DMS 273 treated with DMSO at 0.1 percent for 48 hours (cell line): ENCODE measurements around the gene SLC19A2.
"Not testable (repeated sequence)": the region's sequence is repeated elsewhere in the genome, so short reads cannot be mapped to it uniquely, and the experiment has no call there.

Experiments
- DNase-seq: peaks from one replicate; lab custom pipeline; 2025; lab: John Stamatoyannopoulos, UW

Gene SLC19A2, protein sequence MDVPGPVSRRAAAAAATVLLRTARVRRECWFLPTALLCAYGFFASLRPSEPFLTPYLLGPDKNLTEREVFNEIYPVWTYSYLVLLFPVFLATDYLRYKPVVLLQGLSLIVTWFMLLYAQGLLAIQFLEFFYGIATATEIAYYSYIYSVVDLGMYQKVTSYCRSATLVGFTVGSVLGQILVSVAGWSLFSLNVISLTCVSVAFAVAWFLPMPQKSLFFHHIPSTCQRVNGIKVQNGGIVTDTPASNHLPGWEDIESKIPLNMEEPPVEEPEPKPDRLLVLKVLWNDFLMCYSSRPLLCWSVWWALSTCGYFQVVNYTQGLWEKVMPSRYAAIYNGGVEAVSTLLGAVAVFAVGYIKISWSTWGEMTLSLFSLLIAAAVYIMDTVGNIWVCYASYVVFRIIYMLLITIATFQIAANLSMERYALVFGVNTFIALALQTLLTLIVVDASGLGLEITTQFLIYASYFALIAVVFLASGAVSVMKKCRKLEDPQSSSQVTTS

GRCh38 chr1:169485431-169486280 is at the start of gene SLC19A2:
Gene SLC19A2 (minus strand): TSS chr1:169485944. CDS start chr1:169485766, 178 bp downstream.
- peak; percentile 99 for DNase-seq

GRCh38 chr1:169534653-169535052 is 48.9 kb upstream of the SLC19A2 start:
- DNase-seq, result no peak

- not testable (repeated sequence) for DNase-seq
Observed at GRCh38 chr1:169533528-169534190, 47.9 kb upstream of the SLC19A2 start.

GRCh38 chr1:169530448-169530847 is 44.7 kb upstream of the SLC19A2 start:
- DNase-seq, result no peak

GRCh38 chr1:169529068-169529642 is 43.4 kb upstream of the SLC19A2 start:
- DNase-seq, result no peak

DNA sequence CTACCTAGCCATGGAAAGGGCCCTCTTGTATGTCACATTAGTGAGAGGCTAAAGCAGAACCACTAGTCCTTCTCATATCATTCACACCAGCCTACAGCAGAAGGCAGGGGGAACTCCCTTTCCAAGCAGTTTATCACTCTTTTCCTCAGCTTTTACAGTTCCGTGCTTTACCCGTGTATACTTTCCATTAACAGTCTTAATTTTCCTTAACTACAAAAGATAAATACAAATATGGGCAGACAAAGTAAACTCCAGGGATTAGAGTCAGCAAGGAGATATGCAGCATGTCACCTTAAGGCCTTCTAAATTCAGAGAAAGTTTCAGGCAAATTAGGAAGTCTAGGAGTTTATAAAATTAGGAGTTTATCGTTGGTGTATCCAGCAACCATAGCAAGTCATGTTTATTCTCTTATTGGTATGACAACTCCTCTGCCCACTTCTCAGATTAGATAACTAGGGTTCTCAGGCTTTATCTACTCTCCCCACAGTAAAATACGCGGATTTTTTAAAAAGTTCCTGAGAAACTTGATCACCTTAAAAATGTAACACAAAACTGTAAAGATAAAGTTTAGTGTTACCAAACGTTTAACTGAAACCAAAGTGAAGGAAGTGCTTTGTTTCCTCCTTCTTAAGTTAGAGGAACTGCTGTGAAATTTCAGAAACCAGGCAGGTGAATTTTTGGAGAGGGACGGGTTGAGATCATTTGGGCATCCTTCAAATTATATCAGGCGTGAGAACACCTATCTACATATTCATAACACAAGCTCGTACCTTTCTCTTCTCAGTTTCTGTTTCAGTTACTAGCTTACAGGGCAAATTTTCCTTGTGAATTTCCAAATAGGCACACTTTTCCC is 42.7 kb upstream of the SLC19A2 start:
- no peak for DNase-seq

DNA sequence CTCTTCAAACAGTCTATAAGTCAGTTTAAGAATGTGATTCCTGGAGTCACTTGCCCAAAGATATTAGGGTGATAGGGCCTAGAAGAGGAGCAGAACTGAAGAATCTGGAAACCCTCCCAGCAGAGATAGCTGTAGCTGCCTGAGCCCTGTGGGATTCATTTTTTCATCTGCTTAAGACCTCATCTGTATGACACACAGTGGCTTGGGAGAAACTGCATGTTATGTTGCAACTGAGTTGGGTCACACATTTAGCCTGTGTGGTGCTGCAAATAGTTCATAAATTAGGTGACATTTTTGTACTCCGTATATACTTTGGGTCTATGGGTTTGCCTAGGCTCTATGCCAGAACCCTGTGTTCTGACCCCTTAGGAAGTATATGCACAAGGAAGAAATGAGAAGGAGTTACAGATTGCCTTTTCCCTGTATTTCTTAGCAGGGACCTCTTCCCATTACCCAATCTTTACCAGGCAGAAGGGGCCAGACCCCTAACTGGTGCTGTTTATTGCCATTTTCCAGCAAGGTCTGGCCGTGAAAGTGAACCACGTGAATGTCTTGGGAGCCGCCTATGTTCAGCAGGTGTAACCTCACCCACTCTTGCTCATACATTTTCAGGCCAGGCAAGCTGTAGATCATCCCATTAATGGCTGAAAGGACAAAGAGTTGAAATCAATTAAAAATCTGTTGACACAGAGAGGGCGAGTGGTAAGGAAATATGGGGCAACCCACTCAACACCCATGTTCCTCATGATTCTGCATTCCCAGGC is 41.9 kb upstream of the SLC19A2 start:
- DNase-seq, result no peak

- DNase-seq, result no peak
Observed at GRCh38 chr1:169527001-169527400, 41.3 kb upstream of the SLC19A2 start.

DNA sequence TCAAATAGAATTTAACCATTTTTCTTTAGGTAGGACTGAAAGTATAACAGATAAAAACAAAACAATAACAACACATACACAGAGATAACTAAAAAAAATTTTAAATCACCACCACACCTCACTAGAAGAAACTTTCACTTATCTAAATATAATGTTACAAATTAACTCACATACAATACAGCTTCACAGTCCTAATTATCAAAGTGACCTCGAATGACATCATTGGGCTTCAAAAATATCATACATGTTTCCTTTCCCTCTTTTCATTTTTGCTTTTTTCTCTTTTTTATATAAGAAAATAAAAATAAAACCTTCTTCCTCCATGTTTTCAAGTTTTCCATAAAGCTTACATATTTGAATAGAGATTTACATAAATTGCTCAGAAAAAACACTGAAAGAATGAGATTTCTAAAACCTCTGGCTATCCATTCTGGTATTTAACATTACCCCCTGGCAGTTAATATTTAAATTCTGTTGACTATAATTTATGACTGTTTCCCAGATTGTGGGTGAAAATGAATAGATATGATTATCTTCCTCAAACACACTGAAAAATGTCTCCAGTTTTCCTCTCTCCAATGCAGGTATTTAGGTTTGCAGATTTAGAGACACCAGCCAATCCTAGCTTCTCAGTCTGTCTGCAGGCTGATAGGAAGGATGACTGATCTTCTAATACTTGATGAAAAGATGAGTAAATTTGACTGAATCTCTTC is 40.5 kb upstream of the SLC19A2 start:
- no peak for DNase-seq

GRCh38 chr1:169525391-169525790 is 39.6 kb upstream of the SLC19A2 start:
- DNase-seq, result no peak

DNA sequence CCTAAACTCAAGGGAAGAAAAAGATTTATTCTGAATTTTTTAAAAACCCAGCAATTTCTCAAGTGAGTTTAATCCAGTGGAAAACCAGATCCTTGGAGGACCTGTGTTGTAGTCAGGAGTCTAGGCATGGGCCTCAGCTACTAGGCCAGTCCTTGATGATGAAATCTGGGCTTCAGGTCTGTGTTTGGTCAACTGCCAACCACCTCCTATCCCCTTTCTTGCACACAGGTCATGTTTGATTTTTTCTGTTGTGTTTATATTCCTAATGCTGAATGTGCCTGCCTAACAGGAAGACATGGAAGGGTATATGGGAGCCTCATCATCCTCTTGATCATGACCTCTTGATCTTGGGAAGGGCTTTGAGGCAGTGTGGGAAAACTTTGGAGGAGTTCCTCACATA is 38.2 kb upstream of the SLC19A2 start:
- DNase-seq, result no peak

- no peak for DNase-seq
Observed at GRCh38 chr1:169521226-169521625, 35.5 kb upstream of the SLC19A2 start.

GRCh38 chr1:169517558-169518186 is 31.9 kb upstream of the SLC19A2 start:
- DNase-seq, result no peak

GRCh38 chr1:169515641-169516040 is 29.9 kb upstream of the SLC19A2 start:
- DNase-seq, result no peak

DNA sequence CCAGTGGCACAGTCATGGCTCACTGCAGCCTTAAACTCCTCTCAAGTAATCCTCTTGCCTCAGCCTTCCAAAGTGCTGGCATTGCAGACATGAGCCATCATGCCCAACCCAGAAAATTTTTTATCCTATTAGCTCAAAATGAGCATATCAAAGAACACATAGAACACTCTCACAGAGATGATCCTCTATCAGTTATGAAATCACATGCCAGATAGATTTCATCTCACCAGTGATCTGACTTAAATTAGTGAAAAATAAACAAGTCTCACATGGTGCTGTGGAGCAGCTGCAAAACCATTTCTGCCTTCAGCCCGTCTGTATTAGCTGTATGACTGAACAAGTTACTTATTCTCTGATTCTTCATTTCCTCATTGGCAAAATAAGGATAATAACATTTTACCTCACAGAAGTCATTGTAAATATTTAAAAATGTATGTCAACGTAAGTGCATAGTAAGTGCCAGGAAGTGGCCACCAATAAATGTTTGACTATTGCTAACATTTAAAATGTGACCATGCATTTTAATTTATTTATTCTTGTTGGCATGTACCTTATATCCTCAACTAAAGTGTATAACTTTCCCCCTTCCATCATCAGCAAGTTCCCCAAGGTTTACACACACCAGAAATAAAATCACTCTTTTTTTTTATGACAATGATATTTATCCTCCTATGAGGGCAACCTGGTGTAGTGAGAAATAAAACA is 29.0 kb upstream of the SLC19A2 start:
- DNase-seq, result no peak

DNA sequence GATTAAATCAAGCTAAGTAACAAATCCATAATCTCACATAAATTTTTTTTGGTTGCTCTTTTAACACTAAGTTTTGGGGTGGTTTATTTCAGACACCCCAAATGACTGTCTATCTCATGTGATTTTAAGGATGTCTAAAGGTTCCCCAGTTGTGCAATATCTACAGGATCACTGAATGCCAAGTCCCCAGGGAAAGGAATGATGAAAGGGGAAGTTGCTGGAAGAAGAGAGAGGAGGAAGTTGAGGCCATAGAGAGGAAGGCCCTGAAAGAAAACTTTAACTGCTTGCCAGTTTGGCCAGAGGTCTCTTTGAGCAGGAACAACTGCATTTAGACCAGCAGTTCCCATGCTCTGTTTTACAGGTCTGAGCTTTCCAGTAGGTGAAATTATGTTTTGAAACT is 27.5 kb upstream of the SLC19A2 start:
- DNase-seq, result no peak

DNA sequence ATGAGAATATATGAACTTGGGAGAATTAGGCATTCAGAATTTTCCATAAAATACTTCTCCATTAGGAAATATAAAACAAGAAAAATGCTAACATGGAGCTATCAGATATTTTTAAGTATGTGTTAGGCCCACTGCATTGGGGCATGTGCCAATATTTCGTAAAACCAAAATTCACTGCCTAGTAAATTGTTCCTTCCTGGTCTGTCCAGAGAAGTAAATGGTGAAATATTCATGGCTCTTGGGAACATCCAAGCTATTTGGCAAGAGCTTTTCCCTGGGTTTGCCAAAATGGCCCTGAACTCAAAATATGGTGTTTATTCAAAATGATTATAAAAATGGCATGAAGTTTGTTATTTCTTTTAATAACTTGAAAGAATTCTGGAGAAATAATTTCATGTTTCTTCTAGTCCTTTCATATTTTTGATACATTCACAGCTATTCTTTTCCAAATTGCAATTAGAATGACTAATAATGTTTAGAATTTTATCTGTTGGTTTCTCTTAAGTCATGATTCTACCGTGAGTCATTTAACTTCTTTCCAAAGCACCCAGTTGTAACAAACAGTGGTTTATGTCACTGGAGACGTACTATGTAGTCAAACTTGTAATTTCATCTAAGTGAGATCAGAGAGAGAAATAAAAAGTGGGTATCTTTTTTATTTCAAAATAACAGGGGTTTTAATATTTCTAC is 25.7 kb upstream of the SLC19A2 start:
- no peak for DNase-seq

GRCh38 chr1:169510060-169510459 is 24.3 kb upstream of the SLC19A2 start:
- DNase-seq, result no peak
